ENCODE data around the gene F2R.

DNA sequence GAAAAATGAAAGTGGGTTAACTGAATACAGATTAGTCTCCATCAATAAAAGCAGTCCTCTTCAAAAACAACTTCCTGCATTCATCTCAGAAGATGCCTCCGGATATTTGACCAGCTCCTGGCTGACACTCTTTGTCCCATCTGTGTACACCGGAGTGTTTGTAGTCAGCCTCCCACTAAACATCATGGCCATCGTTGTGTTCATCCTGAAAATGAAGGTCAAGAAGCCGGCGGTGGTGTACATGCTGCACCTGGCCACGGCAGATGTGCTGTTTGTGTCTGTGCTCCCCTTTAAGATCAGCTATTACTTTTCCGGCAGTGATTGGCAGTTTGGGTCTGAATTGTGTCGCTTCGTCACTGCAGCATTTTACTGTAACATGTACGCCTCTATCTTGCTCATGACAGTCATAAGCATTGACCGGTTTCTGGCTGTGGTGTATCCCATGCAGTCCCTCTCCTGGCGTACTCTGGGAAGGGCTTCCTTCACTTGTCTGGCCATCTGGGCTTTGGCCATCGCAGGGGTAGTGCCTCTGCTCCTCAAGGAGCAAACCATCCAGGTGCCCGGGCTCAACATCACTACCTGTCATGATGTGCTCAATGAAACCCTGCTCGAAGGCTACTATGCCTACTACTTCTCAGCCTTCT, 16.6 kb downstream of the F2R start:
- TF ChIP-seq EZH2 (IDR thresholded peaks at IDR 0.05; ENCODE audit: low read depth): no peak
- no peak for TF ChIP-seq CTCF (conservative IDR thresholded peaks at IDR 0.05)

Data from PC-9 (cell line).